SH-SY5Y (cell line): ENCODE data around the gene RAB3C.

Source experiments
- GATA2 ChIP-seq: IDR thresholded peaks from 2 replicates; pipeline ENCODE4 v1.6.1; 2011; ENCODE audit warnings: mild to moderate bottlenecking, low read depth, low read length
- GATA3 ChIP-seq: IDR thresholded peaks from 2 replicates; pipeline ENCODE4 v1.6.1; 2011; ENCODE audit warnings: low read depth, mild to moderate bottlenecking, low read length, moderate library complexity

Gene RAB3C

GRCh38 chr5:58902305-58902704 is 319.4 kb downstream of the RAB3C start:
- TF ChIP-seq GATA3 (no peak), GATA2 (no peak)

- TF ChIP-seq GATA2 (no peak), GATA3 (no peak)
Measured at GRCh38 chr5:58902765-58903164, 319.9 kb downstream of the RAB3C start.

- TF ChIP-seq GATA2 (no peak), GATA3 (no peak)
Measured at GRCh38 chr5:58904737-58905136, 321.9 kb downstream of the RAB3C start.

GRCh38 chr5:58905944-58906343 is 323.1 kb downstream of the RAB3C start:
- TF ChIP-seq GATA3 (no peak), GATA2 (no peak)
